HCT116 (cell line): ENCODE measurements around the gene USH1G. TPM values are rescaled to one million over a fixed set of nuclear protein-coding genes. Genes with fewer than 3 reads are reported as not detected.
A peak's percentile ranks its signal among the peaks of the same experiment; 100 is the strongest.
"Not testable (repeated sequence)": the region's sequence is repeated elsewhere in the genome, so short reads cannot be mapped to it uniquely, and the experiment has no call there.

Experiments
- ATAC-seq: fragments of 200-7000 bp; cut with Tn5 transposase; 2 replicates; pipeline ENCODE4 v1.9.1; 2020; ENCODE audit warnings: mild to moderate bottlenecking, moderate library complexity
- BruUV-seq: library from RNA; stranded (reverse); fragments of 400-500 nt; replicated peaks from 2 replicates; lab custom pipeline; 2021; lab: Mats Ljungman, UMichigan
- CTCF ChIA-PET: fragments of 300-600 bp; sonication (Branson Sonifier 250); formaldehyde crosslinking; loops from one replicate; lab custom pipeline; 2021; ENCODE audit warnings: antibody characterized with exemption; lab: Charles Lee
- POLR2A ChIA-PET: fragments of 300-600, 350-600 bp; sonication (Branson Sonifier 250); formaldehyde crosslinking; loops from one replicate; lab custom pipeline; 2021; ENCODE audit warnings: antibody characterized with exemption; lab: Charles Lee
- RAD21 ChIA-PET, 2 experiments: fragments of 300-600 bp; sonication (Branson Sonifier 250); formaldehyde crosslinking; loops; one replicate each; lab custom pipeline; 2023; ENCODE audit warnings: low total read pairs in 2 of 2; ENCODE audit not compliant: uncharacterized antibody in 2 of 2, unreplicated experiment in 2 of 2, low non-redundant PET in 1 of 2; lab: Charles Lee
- DNase-seq: peaks from one replicate; pipeline ENCODE4 v3.0.0-alpha.2; 2010; ENCODE audit warnings: low read depth, low spot score
- H2AFZ ChIP-seq: fragments of 200-600 bp; shearing (Covaris generic), sonication (generic); 2 replicates; pipeline ENCODE4 v1.6.1; 2017; ENCODE audit warnings: low read depth, mixed run types, mixed read lengths, antibody characterized with exemption, low read length; ENCODE audit not compliant: poor library complexity, severe bottlenecking
- H3K27ac ChIP-seq: 2 replicates; pipeline ENCODE4 v1.5.1; 2012; ENCODE audit warnings: low read depth, low read length
- H3K27me3 ChIP-seq: fragments of 200-600 bp; sonication (generic); 2 replicates; pipeline ENCODE4 v1.6.1; 2016; ENCODE audit warnings: mixed run types, low read length, mixed read lengths; ENCODE audit not compliant: insufficient read depth
- H3K36me3 ChIP-seq, 2 experiments: fragments of 200-500 bp in 1 of 2; fragments of 200-600 bp in 1 of 2; sonication (Bioruptor generic) in 1 of 2; sonication (generic) in 1 of 2; 2 replicates each; pipeline versions ENCODE4 v1.5.1 to v1.6.1; 2014 to 2016; ENCODE audit warnings: low read length in 2 of 2, inconsistent platforms in 1 of 2, mixed read lengths in 1 of 2, mixed run types in 1 of 2; ENCODE audit not compliant: insufficient read depth in 2 of 2, control insufficient read depth in 1 of 2
- H3K4me1 ChIP-seq, 2 experiments: fragments of 200-600 bp in 1 of 2; sonication (generic) in 1 of 2; 2 replicates each; pipeline versions ENCODE4 v1.5.1 to v1.6.1; 2012 to 2017; ENCODE audit warnings: low read length in 2 of 2, inconsistent platforms in 1 of 2, mild to moderate bottlenecking in 1 of 2, mixed read lengths in 1 of 2, mixed run types in 1 of 2, moderate library complexity in 1 of 2; ENCODE audit not compliant: insufficient read depth in 2 of 2, control insufficient read depth in 1 of 2
- H3K4me2 ChIP-seq: fragments of 200-600 bp; sonication (generic); 2 replicates; pipeline ENCODE4 v1.6.1; 2017; ENCODE audit warnings: mixed run types, low read length, mixed read lengths
- H3K4me3 ChIP-seq, 2 experiments: fragments of 200-600 bp in 1 of 2; sonication (generic) in 1 of 2; replicated peaks in 1 of 2; 2 replicates each; pipeline ENCODE4 v1.5.1; 2011 to 2016; ENCODE audit warnings: low read length in 2 of 2, control low read depth in 1 of 2, low read depth in 1 of 2, mild to moderate bottlenecking in 1 of 2, mixed read lengths in 1 of 2, mixed run types in 1 of 2
- H3K79me2 ChIP-seq: fragments of 200-600 bp; sonication (generic); 2 replicates; pipeline ENCODE4 v1.6.1; 2017; ENCODE audit warnings: mild to moderate bottlenecking, mixed run types, low read length, moderate library complexity, mixed read lengths; ENCODE audit not compliant: insufficient read depth
- H3K9ac ChIP-seq: fragments of 200-600 bp; sonication (generic); 2 replicates; pipeline ENCODE4 v1.6.1; 2016; ENCODE audit warnings: low read length, mixed read lengths
- H3K9me2 ChIP-seq: fragments of 200-600 bp; sonication (generic), shearing (Covaris generic); 2 replicates; pipeline ENCODE4 v1.6.1; 2017; ENCODE audit warnings: mixed run types, mild to moderate bottlenecking, moderate library complexity; ENCODE audit not compliant: insufficient read depth
- H3K9me3 ChIP-seq, 2 experiments: fragments of 200-500 bp in 1 of 2; fragments of 200-600 bp in 1 of 2; sonication (Bioruptor generic) in 1 of 2; sonication (generic) in 1 of 2; 2 replicates each; pipeline ENCODE4 v1.6.1; 2014 to 2017; ENCODE audit warnings: low read length in 2 of 2, mixed read lengths in 2 of 2, inconsistent platforms in 1 of 2, low read depth in 1 of 2, mild to moderate bottlenecking in 1 of 2, mixed run types in 1 of 2, moderate library complexity in 1 of 2; ENCODE audit not compliant: control insufficient read depth in 1 of 2, insufficient read depth in 1 of 2
- H4K20me1 ChIP-seq: fragments of 200-600 bp; sonication (generic), shearing (Covaris generic); 2 replicates; pipeline ENCODE4 v1.6.1; 2017; ENCODE audit warnings: mixed run types, mild to moderate bottlenecking, moderate library complexity; ENCODE audit not compliant: insufficient read depth
- CEBPB ChIP-seq: IDR thresholded peaks from 2 replicates; pipeline ENCODE4 v1.6.1; 2012; ENCODE audit warnings: low read depth
- EGR1 ChIP-seq: IDR thresholded peaks from 2 replicates; pipeline ENCODE4 v1.6.1; 2012; ENCODE audit warnings: low read depth
- POLR2A ChIP-seq: IDR thresholded peaks from 2 replicates; pipeline ENCODE4 v1.7.0; 2011; ENCODE audit warnings: borderline replicate concordance; ENCODE audit not compliant: insufficient read depth, insufficient read length; ENCODE audit errors: extremely low read depth
- POLR2AphosphoS5 ChIP-seq: IDR thresholded peaks from 2 replicates; pipeline ENCODE4 v1.6.1; 2011; ENCODE audit warnings: mild to moderate bottlenecking, low read depth, low read length, moderate library complexity
- SP1 ChIP-seq: IDR thresholded peaks from 2 replicates; pipeline ENCODE4 v1.6.1; 2012; ENCODE audit warnings: low read depth
- YY1 ChIP-seq: IDR thresholded peaks from 2 replicates; pipeline ENCODE4 v1.6.1; 2011; ENCODE audit warnings: low read length, low read depth, moderate library complexity, mild to moderate bottlenecking; ENCODE audit not compliant: insufficient replicate concordance; ENCODE audit errors: extremely low read depth
- ZNF274 ChIP-seq: fragments of 200-500 bp; sonication (Bioruptor generic); IDR thresholded peaks from 2 replicates; pipeline ENCODE4 v1.6.1; 2014; ENCODE audit warnings: mild to moderate bottlenecking, low read depth, low read length, inconsistent platforms
- intact Hi-C: fragments of 100-400 bp; cut with micrococcal nuclease; formaldehyde crosslinking; loops from 2 replicates; pipeline ENCODE4 v1.10.0; 2022
- total RNA-seq: library from RNA; stranded (reverse); gene quantifications from one replicate; pipeline ENCODE4 v1.2.1, GENCODE V29; 2021; ENCODE audit not compliant: unreplicated experiment
- TF ChIP-seq, protein P1 (sequence below): IDR thresholded peaks from 2 replicates; pipeline ENCODE4 v1.6.1; 2012
- TF ChIP-seq, protein P2 (sequence below): IDR thresholded peaks from 2 replicates; pipeline ENCODE4 v1.6.1; 2012; ENCODE audit warnings: low read depth
- TF ChIP-seq, protein P3 (sequence below): IDR thresholded peaks from 2 replicates; pipeline ENCODE4 v1.6.1; 2011; ENCODE audit warnings: mild to moderate bottlenecking, low read length, moderate library complexity; ENCODE audit not compliant: insufficient replicate concordance; ENCODE audit errors: extremely low read depth

USH1G gene
- total RNA-seq, 1 experiment from 2014 or later: 3.1 TPM

DNA sequence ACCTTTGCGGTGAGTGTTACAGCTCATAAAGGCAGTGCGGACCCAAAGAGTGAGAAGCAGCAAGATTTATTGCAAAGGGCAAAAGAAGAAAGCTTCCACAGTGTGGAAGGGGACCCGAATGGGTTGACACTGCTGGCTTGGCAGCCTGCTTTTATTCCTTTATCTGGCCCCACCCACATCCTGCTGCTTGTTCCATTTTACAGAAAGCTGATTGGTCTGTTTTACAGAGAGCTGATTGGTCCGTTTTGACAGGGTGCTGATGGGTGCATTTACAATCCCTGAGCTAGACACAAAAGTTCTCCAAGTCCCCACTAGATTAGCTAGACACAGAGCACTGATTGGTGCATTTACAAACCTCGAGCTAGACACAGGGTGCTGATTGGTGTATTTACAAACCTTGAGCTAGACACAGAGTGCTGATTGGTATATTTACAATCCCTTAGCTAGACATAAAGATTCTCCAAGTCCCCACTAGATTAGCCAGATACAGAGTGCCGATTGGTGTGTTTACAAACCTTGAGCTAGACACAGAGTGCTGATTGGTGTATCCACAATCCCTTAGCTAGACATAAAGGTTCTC is 16.8 kb downstream of the USH1G start:
- RAD21 ChIA-PET: interaction anchor here in 1 of 2 experiments (0.7 kb wide), 1 partner anchor 31 kb away, joined by 3 read pairs; no protein-coding TSS in a partner anchor
- peak; percentile 48 for DNase-seq

DNA sequence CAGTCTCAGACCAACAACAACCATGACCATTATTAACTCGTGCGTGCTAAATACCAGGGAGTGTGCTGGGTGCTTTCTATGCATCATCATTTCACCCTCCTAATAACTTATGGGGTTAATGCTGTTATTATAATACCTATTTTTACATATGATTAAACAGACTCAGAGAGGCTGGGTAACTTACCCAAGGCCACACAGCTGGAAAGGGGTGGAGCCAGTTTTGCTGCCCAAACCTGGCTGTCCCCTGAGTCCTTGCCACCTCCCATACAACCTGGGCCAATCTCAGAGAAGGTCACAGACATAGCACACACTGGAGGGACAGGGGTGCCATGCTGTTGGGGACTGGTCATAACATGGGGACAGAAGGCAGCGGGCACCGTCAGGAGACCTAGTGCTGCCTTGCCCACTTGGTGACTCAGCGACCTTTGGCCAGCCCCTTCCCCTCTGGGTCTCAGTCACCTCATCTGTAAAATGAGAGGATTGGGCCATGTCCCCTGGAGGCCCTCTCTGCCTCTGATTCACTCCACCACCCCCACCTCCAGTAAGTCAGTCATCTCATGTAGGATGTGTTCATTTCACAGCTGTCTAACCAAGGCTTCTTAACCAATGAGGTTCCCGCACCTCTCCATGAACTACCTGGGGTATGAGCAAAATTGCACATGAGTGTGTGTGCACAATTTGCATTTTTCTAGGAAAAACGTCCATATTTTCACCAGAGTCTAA is 18.2 kb downstream of the USH1G start:
- Histone ChIP-seq H2AFZ (no peak overlapping the region), H3K9ac (no peak overlapping the region), H3K4me2 (no peak overlapping the region), H3K27me3 (no peaks in the 10 kb centered on the region), H3K79me2 (no peaks in the 10 kb centered on the region), H3K9me2 (no peaks in the 10 kb centered on the region), H3K36me3 (no peaks in the 10 kb centered on the region), H3K9me3 (no peaks in the 10 kb centered on the region), H3K4me1 (peaks cover 3 to 30% of the 10 kb centered on the region in 2 experiments), H3K27ac (no peak overlapping the region), H4K20me1 (no peaks in the 10 kb centered on the region), H3K4me3 (no peak overlapping the region)
- CTCF ChIA-PET: no interaction called here
- POLR2A ChIA-PET: interaction anchor here (2.0 to 2.3 kb wide), 2 partner anchors 9 to 32 kb away, joined by 6 to 15 read pairs; partner anchors contain the start of gene FDXR
- RAD21 ChIA-PET: no interaction called here
- TF ChIP-seq YY1 (no peak), EGR1 (no peak), POLR2A (no peak), CEBPB (no peak), ZNF274 (no peak)
- TF ChIP-seq, protein P1, sequence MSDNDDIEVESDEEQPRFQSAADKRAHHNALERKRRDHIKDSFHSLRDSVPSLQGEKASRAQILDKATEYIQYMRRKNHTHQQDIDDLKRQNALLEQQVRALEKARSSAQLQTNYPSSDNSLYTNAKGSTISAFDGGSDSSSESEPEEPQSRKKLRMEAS: no peak
- TF ChIP-seq, protein P2, sequence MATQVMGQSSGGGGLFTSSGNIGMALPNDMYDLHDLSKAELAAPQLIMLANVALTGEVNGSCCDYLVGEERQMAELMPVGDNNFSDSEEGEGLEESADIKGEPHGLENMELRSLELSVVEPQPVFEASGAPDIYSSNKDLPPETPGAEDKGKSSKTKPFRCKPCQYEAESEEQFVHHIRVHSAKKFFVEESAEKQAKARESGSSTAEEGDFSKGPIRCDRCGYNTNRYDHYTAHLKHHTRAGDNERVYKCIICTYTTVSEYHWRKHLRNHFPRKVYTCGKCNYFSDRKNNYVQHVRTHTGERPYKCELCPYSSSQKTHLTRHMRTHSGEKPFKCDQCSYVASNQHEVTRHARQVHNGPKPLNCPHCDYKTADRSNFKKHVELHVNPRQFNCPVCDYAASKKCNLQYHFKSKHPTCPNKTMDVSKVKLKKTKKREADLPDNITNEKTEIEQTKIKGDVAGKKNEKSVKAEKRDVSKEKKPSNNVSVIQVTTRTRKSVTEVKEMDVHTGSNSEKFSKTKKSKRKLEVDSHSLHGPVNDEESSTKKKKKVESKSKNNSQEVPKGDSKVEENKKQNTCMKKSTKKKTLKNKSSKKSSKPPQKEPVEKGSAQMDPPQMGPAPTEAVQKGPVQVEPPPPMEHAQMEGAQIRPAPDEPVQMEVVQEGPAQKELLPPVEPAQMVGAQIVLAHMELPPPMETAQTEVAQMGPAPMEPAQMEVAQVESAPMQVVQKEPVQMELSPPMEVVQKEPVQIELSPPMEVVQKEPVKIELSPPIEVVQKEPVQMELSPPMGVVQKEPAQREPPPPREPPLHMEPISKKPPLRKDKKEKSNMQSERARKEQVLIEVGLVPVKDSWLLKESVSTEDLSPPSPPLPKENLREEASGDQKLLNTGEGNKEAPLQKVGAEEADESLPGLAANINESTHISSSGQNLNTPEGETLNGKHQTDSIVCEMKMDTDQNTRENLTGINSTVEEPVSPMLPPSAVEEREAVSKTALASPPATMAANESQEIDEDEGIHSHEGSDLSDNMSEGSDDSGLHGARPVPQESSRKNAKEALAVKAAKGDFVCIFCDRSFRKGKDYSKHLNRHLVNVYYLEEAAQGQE: no peak
- TF ChIP-seq, protein P3, sequence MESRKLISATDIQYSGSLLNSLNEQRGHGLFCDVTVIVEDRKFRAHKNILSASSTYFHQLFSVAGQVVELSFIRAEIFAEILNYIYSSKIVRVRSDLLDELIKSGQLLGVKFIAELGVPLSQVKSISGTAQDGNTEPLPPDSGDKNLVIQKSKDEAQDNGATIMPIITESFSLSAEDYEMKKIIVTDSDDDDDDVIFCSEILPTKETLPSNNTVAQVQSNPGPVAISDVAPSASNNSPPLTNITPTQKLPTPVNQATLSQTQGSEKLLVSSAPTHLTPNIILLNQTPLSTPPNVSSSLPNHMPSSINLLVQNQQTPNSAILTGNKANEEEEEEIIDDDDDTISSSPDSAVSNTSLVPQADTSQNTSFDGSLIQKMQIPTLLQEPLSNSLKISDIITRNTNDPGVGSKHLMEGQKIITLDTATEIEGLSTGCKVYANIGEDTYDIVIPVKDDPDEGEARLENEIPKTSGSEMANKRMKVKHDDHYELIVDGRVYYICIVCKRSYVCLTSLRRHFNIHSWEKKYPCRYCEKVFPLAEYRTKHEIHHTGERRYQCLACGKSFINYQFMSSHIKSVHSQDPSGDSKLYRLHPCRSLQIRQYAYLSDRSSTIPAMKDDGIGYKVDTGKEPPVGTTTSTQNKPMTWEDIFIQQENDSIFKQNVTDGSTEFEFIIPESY: no peak
- intact Hi-C loops: no loop called here
- DNase-seq (no peak), ATAC-seq (0 out of 2 replicates have a peak, but pooled peaks have one; percentile 32)
- no TSS peak for BruUV-seq

More for the DNA sequence above, 16.8 kb downstream of the USH1G start:
- H3K79me2 ChIP-seq, intact Hi-C loops, H2AFZ ChIP-seq, H3K9me3 ChIP-seq, H3K36me3 ChIP-seq, H3K27me3 ChIP-seq, H3K9ac ChIP-seq, H4K20me1 ChIP-seq, BruUV-seq, H3K4me3 ChIP-seq, H3K9me2 ChIP-seq: not testable (repeated sequence)
- peaks cover 3 to 30% of the 10 kb centered on the region in 2 experiments for H3K4me1 ChIP-seq
- H3K27ac ChIP-seq: peak overlapping the region; percentile 29; the same call in 1 of the 2 replicates
- ChIA-PET POLR2A (interaction anchor here (1.3 to 2.3 kb wide), 5 partner anchors 8 to 218 kb away, joined by 3 to 15 read pairs (median 6); partner anchors contain the start of gene FDXR), CTCF (interaction anchor here (1.0 kb wide), 1 partner anchor 52 kb away, joined by 3 read pairs; no protein-coding TSS in a partner anchor)
- ATAC-seq: peak; percentile 19; the same call in 1 of the 2 replicates
- TF ChIP-seq POLR2AphosphoS5 (peak; percentile 24; the same call in 1 of the 2 replicates), SP1 (peak; percentile 72)
- 0 out of 2 replicates have a peak overlapping the region, but pooled peaks have one; percentile 6 for H3K4me2 ChIP-seq
